Prostate gland (tissue), 2 donors: ENCODE data around the gene TECPR2. TPM values are rescaled to one million over a fixed set of nuclear protein-coding genes. Genes with fewer than 3 reads are reported as not detected.

Experiments
- DNase-seq: peaks from one replicate; pipeline ENCODE4 v3.0.0-alpha.2; 2019; ENCODE audit warnings: low spot score
- H3K27ac ChIP-seq, 2 donors: fragments of 200-600 bp; sonication (generic); 2 replicates each; pipeline ENCODE4 v1.5.1; 2017 to 2019
- H3K27me3 ChIP-seq: fragments of 200-600 bp; sonication (generic); replicated peaks from 2 replicates; pipeline ENCODE4 v1.5.1; 2019; ENCODE audit not compliant: insufficient read depth
- H3K36me3 ChIP-seq, 2 donors: fragments of 200-600 bp; sonication (generic); 1 replicate in 1 of 2; 2 replicates in 1 of 2; pipeline versions ENCODE4 v1.5.1 to v1.8.1; 2017 to 2019
- H3K4me1 ChIP-seq: fragments of 200-600 bp; sonication (generic); replicated peaks from 2 replicates; pipeline ENCODE4 v1.5.1; 2019
- H3K4me3 ChIP-seq, 2 donors: fragments of 200-600 bp; sonication (generic); 2 replicates each; pipeline ENCODE4 v1.5.1; 2017 to 2019
- H3K9me3 ChIP-seq: fragments of 200-600 bp; sonication (generic); 2 replicates; pipeline ENCODE4 v1.5.1; 2017
- CTCF ChIP-seq, 4 experiments: fragments of 200-600 bp in 2 of 4; fragments of 450-650 bp in 2 of 4; sonication (generic) in 2 of 4; IDR thresholded peaks; 1 replicate in 3 of 4; 2 replicates in 1 of 4; pipeline ENCODE4 v1.5.1; 2016 to 2019; ENCODE audit warnings: antibody characterized with exemption in 4 of 4, mild to moderate bottlenecking in 2 of 4, moderate library complexity in 2 of 4
- POLR2A ChIP-seq: fragments of 450-650 bp; IDR thresholded peaks from one replicate; pipeline ENCODE4 v1.6.1; 2016; ENCODE audit warnings: antibody characterized with exemption, mild to moderate bottlenecking
- POLR2AphosphoS5 ChIP-seq: sonication (generic); formaldehyde crosslinking; IDR thresholded peaks from one replicate; pipeline ENCODE4 v1.6.1; 2017; ENCODE audit warnings: antibody characterized with exemption
- WGBS: methylation state at CpG from one replicate; pipeline ENCODE4 v1.1.5; 2018; 5-methylcytosine and 5-hydroxymethylcytosine counted together
- intact Hi-C: fragments of 100-400 bp; cut with DNase I; formaldehyde crosslinking; loops from one replicate; pipeline ENCODE4 v1.14.2; 2022
- total RNA-seq, 2 donors: library from RNA; depleted of rRNA; stranded (reverse); fragments of >200 nt; gene quantifications; one replicate each; pipeline ENCODE4 v1.1.0, GENCODE V29; 2016

TECPR2 gene
- total RNA-seq, 2 donors from 2014 or later = 12.9 to 45.0 TPM

DNA sequence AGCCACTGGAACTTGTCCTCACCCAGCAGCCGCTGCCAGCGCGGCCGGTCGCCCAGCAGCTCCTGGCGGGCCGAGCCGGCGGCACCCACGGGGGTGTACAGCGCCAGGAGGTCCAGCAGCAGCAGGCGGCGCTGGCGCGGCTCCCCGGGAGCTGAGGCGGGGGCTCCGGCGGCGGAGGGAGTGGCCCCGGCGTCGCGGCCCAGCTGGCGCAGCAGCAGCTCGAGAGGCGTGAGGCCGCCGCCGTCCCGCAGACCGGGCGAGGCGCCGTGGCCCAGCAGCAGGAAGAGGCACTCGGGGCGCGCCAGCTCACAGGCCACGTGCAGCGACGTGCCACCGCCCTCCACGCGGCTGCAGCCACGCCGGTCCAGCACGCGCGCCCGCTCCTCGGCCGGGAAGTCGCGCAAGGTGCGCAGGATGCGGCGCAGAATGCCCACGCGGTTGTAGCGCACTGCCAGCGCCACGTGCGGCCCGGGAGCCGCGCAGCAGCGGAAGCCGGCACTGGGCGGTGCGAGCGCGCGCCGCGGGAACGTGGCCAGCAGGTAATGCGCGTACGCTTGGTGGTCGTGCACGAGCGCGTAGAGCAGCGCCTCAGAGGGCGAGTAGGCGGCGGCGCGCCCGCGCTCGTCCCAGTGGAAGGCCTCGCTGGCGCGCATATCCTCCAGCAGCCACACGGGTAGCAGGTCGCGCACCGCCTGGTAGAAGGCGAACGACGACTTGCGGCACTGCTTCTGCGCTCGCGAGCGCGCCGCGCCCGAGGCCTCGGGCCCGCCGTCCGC, 144.5 kb downstream of the TECPR2 start:
- TF ChIP-seq CTCF (IDR thresholded peaks at IDR 0.05) = no peak
- no peak for TF ChIP-seq POLR2AphosphoS5
- no peak for TF ChIP-seq POLR2A
- intact Hi-C loops = loop anchor here (5.0 kb wide), 1 partner anchor 145 kb away; the partner anchor contains the start of genes CINP and TECPR2
- Histone ChIP-seq H3K27ac (no peak overlapping the region), H3K9me3 (no peaks in the 10 kb centered on the region), H3K27me3 (no peaks in the 10 kb centered on the region), H3K36me3 (no peaks in the 10 kb centered on the region), H3K4me3 (no peak overlapping the region), H3K4me1 (peaks cover 3% of the 10 kb centered on the region)
- DNase-seq = no peak
- 84% methylated on average over 110 of the region's 115 CpGs for WGBS

GRCh38 chr14:102507857-102508312, 145.1 kb downstream of the TECPR2 start:
- intact Hi-C loops = loop anchor here (5.0 kb wide), 1 partner anchor 146 kb away; the partner anchor contains the start of genes CINP and TECPR2
- TF ChIP-seq POLR2A (no peak), CTCF (IDR thresholded peaks at IDR 0.05) (no peak), POLR2AphosphoS5 (no peak)
- H3K9me3 ChIP-seq = no peaks in the 10 kb centered on the region
- no peaks in the 10 kb centered on the region for H3K27me3 ChIP-seq
- peak overlapping the region; percentile 87 to 95 for H3K27ac ChIP-seq
- WGBS = 93% methylated on average over 20 of the region's 21 CpGs
- peaks cover 3% of the 10 kb centered on the region for H3K4me1 ChIP-seq
- DNase-seq = no peak
- no peaks in the 10 kb centered on the region for H3K36me3 ChIP-seq
- no peak overlapping the region for H3K4me3 ChIP-seq

DNA sequence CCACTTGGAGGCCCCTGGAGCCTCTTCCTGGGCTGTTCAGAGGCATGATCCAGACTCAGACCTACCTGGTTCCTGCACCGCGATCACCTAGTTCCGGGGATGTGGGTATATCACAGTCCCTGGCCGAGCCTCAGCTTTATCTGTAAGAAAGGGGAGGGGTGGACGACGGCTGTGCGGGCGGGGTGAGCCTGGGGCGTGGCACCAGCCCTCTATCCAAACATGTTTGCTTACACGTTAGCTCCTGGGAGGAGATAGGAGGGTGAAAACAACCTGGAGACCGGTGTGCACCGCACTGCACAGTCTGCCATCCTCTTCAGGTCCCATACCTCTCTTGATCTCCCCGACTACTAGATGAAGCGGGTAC, 145.7 kb downstream of the TECPR2 start:
- H3K27ac ChIP-seq = peak overlapping the region; percentile 87 to 95
- intact Hi-C loops = loop anchor here (5.0 kb wide), 1 partner anchor 146 kb away; the partner anchor contains the start of genes CINP and TECPR2
- H3K9me3 ChIP-seq = no peaks in the 10 kb centered on the region
- DNase-seq = peak; percentile 77
- no peaks in the 10 kb centered on the region for H3K27me3 ChIP-seq
- H3K4me1 ChIP-seq = peaks cover 3% of the 10 kb centered on the region
- WGBS = 46% methylated on average over 14 of the region's 14 CpGs
- peak overlapping the region; percentile 54 to 60 for H3K4me3 ChIP-seq
- no peaks in the 10 kb centered on the region for H3K36me3 ChIP-seq
- TF ChIP-seq POLR2AphosphoS5 (peak; percentile 50), CTCF (IDR thresholded peaks at IDR 0.05) (no peak), POLR2A (peak; percentile 26)

DNA sequence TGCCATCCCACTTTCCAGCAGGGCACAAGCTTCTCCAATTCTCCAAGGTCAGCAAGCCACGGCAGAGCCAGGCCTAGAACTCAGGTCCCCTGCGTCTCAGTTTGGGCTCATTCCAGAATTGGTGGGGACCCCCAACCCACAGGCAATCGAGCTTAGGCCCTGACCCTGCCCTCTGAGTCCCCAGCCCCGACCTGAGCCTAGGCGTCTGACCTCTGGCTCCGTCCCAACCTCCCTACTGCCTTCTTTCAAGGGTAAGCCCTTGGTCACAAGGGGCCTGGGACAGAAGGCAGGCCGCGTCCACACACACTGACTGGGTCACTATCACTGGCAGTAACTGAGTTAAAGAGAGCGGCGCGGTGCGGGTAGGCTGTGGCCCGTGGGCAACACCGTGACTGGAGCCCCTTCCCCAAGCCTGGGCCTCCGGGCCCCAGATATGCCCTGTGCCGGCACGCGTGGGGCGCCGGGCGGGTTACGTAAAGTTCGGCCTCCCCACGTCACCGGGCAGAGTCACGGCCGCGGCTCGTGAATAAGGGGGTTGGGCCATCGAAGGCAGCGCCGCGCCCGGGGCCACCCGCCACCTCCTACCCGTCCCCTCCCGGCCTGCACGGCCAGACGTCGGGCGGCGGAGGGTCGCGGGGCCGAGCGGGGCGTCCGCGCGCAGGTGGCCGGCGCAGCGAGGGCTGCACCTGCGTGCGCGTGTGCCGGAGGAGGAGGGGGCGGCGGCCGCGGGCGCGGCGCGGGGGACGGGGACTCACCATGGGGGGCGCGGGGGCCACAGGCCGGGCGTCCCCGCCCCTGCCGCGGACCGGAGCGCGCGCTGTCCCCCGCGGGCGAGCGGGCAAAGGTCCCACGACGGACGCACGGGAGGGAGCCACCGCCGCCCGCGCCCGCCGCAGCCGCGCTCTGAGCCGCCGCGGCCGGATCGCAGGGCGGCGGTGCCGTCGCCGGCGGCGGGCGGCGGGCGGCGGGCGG, 146.3 kb downstream of the TECPR2 start:
- no peak for DNase-seq
- intact Hi-C loops = loop anchor here (5.0 kb wide), 1 partner anchor 147 kb away; the partner anchor contains the start of genes CINP and TECPR2
- Histone ChIP-seq H3K4me1 (peaks cover 3% of the 10 kb centered on the region), H3K9me3 (no peaks in the 10 kb centered on the region), H3K36me3 (no peaks in the 10 kb centered on the region), H3K27ac (peak overlapping the region; percentile 87 to 95), H3K27me3 (no peaks in the 10 kb centered on the region), H3K4me3 (peak overlapping the region; percentile 54 to 60)
- TF ChIP-seq CTCF (IDR thresholded peaks at IDR 0.05) (no peak), POLR2A (peak; percentile 13), POLR2AphosphoS5 (no peak)
- 7% methylated on average over 58 of the region's 110 CpGs for WGBS
